HG02763 (cell line): Measurements from ENCODE around the gene ADGRL3.
"Not testable (repeated sequence)": the region's sequence is repeated elsewhere in the genome, so short reads cannot be mapped to it uniquely, and the experiment has no call there.

Experiments
- ATAC-seq: cut with Tn5 transposase; IDR thresholded peaks from one replicate; pipeline ENCODE4 v1.9.1; 2021; ENCODE audit warnings: mild to moderate bottlenecking, moderate library complexity; ENCODE audit not compliant: unreplicated experiment

Gene ADGRL3

DNA sequence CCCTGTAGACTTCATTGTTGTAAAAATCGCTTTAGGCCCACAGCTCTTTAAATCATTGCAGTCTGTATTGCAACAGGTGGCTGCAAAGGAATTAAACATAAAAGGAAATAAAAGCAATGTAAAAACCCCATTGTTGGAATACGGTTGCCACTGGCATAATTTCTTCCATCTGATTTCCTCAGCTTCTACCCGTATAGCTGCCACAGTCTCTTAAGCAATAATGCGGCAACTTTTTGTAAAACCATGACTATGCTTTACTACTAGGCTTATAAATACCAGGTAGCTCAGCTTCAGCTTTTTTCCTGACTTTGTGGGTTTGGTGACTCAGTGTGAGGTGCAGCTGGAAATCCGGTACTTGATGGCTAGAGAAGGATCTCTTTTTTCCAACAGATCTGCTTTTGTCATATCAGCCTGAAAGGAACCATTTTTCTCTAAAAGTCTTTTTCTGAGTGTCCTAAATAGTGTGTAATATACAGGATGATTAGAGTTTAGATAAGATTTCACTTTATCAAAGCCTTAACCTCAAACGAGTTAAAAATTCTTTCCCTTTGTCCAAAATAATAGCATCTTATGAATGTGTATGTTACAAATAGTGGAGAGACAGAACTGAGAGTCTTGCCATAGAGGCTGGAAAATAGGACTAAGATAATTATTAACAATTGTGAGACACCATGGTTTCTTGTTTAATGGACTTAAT is 268.0 kb downstream of the ADGRL3 start:
- ATAC-seq = no peak

DNA sequence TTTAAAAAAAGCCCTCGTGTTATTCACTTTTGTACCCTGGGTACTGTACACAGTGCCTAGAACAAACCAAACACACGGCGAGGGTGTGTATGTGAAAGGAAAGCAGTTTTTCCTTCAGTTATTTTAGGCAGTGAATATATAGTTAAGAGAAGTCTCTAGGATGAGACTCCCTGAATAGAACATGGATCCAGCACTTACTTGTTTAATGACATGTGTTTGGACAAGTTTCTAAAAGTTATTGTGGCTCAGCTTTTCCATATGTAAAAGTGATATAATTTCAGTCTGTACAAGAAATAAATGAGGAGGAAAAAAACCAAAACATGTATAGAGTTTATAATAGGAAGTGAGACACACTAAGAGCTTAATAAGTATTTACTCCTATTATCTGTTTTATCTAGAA is 273.2 kb downstream of the ADGRL3 start:
- ATAC-seq = no peak

DNA sequence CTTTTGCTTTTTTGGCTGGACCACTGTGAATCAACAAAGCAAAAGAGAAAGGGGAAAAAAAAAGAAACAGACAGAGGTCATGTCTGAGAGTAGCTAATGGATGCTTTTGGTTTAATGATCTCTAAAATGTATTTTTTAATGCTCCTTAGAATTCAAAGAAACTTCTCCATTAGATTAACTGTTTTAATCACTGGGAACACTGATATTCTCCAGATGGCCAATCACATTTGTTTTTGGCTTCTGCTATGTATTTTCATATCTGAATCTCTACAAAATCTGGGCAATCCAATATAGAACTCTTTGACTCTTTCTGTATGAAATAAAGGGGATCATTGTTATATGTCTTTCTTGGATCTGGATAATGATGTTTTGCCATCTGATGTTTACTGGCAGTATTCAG is 278.2 kb downstream of the ADGRL3 start:
- ATAC-seq = no peak

DNA sequence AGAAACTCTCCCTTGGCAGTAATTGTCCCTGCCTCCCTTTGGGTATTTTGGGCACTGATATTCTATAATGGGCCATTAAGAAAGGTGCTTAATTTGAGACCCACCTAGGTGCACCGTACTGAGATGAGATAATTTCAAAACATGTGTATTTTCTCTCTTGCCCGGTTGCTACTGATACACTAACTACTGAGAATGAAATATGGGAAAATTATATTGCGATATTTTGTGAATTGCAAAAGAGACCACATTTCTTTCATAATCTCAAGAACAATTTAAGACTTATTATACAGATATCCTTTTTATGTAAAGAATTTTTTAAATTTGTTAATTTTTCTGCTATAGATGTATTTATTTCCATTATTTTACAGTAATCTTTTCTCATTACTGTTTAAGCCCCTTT is 284.9 kb downstream of the ADGRL3 start:
- no peak for ATAC-seq

DNA sequence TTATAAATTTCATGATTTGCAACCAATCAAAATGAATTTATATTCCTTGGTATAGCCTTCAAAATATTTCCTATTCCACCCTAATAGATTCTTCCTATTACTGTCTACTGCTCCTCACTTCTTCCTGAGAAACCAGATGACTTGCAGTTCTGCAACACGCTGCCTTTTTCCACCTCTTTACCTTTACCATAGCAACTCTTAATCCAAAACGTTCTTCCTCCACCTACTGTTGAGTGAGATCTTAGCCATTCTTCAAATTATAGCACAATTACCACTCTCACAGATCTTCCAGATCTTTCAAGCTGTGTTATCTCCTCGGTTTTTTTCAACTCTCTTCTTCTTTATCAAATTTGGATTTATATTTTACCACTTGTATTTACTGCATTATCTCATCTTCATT is 289.8 kb downstream of the ADGRL3 start:
- no peak for ATAC-seq

DNA sequence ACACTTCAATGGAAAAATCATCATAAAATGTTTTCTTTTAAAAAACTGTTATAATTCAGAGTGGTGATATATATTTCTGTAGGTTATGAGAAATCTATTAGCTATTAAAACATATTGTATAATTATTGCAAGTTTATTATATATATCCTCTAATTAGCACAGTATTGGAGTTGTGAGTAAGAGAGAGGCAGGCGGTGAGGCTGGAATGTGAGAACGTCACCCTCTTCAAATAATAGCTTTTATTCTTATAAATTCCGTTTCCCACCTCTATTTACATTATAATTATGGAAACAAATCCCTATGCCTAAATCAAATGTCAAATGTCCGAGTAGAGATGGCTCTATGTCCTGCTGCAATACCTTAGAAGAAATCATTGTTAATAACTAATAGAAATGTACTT is 292.9 kb downstream of the ADGRL3 start:
- no peak for ATAC-seq

DNA sequence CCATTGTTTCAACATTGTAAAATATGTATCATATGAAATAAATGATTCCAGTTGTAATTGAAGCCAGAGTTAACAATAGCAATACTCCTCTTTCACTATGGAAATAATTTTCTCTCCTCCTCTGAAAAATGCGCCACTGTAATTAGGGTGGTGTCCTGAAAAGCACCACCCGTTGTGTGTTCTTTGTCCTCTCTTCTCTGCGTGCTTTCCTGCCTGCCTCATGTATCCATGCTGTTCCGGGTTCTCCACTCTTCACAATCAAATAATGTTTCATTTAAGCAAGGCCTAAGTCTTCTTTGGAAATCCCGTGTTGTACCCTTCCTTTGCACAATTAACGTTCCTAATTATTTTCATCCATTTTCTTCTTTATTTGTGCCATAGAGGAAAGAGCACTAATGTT is 293.3 kb downstream of the ADGRL3 start:
- no peak for ATAC-seq

DNA sequence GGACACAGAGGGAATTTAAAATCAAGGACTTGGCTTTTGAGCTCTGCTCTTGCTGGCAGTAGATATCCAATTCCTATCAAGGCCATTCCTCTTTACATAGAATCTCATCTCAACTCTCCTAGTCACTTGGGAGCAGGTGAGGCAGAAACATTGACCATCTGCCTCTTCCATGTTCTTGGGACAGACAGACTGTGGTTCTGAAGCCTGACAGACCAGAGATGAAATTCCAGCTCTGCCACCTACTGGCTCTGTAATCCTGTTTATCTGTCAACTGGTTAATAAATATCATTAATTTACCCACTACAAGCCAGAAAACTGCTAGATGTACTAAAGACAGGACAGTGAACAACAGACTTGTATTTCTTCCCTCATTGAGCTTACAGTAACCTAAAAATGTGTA is 300.8 kb downstream of the ADGRL3 start:
- no peak for ATAC-seq

DNA sequence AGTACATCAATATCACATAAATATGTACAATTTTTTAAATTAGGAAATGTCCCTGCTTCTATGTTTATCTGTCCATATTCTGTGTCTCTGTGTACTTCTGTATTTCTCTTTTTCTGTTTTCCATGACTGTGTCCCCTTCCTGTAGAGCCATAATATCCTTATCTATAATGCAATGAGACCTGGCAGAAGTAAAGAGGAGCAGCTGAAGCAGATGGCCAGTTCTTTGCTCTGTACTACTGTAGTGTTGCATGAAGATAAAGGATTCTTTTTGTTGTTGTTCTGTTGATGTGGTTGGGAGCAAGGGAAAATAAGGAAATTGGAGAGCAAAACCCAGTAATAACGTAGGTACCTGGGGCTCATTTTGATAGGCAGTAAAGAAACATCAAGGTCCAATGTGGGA is 301.7 kb downstream of the ADGRL3 start:
- no peak for ATAC-seq

DNA sequence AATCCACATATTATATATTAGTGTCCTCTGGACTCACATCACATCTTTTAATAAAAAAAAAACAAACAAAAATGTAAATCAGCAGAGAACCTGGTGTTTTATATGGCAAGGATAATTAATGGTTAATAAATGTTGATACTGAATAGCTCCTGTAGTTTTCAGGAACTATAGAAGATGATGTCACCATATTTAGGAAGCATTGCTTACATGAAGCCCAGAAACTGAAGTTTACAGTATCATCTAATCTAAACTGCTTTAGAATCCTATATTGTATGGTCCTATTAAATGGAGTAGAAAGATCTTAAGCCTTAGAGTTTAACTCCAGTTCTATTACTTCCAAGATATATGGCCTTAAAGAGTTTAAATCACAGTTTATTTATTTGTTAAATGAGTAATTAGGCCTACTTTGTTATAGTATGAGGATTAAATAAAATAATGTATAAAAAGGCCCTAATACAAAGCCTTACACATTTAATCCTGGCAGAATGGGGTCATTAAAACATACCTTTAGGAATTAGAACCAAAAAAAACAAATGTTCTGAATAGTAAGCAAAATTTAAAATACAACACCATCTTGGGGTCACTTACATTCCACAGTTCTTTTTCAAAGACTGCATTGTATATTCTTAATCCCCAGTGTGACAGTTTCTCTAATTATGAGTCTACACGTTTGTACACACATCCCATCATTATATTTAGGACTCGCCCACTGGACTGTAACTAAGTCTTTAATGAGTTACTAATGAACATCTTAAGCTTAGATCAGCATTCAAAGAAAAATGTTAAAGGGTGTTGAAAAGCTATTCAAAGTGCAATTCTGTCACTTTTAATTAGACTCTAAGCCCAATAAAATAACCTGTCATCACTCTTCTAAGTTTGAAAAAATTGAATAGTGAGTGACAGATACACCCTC is 305.9 kb downstream of the ADGRL3 start:
- ATAC-seq = no peak

DNA sequence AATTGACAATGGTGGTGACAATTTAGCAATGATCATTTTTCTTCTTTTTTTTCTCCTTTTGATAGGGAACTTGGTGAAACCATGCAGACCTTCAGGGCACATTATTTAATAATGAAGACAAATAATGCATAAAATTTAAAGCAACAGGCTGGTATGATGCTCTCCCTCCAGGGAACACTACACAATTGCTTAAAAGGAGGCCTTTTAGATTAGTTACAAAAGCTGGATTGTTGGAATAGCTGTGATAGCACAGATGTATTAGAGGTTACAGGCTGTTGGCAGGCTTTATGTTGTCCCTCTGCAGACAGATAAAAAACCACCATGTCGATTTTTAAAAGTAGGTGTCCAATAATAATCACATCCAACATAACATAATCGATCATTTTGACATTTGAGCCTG is 307.0 kb downstream of the ADGRL3 start:
- ATAC-seq = no peak

DNA sequence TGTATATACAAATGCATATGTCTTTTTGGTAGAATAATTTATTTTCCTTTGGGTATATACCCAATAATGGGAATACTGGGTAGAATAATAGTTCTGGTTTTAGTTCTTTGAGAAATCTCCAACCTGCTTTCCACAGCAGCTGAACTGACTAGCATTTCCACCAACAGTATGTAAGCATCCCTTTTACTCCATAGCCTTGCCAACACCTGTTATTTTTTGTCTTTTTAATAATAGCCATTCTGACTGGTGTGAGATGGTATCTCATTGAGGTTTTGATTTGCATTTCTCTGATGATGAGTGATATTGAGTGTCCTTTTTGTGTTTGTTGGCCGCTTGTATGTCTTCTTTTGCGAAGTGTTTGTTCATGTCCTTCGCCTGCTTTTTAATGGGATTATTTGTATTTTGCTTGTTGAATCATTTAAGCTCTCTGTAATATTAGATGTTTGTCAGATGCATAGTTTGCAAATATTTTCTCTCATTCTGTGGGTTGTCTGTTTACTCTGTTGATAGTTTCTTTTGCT is 309.7 kb downstream of the ADGRL3 start:
- ATAC-seq = not testable (repeated sequence)

DNA sequence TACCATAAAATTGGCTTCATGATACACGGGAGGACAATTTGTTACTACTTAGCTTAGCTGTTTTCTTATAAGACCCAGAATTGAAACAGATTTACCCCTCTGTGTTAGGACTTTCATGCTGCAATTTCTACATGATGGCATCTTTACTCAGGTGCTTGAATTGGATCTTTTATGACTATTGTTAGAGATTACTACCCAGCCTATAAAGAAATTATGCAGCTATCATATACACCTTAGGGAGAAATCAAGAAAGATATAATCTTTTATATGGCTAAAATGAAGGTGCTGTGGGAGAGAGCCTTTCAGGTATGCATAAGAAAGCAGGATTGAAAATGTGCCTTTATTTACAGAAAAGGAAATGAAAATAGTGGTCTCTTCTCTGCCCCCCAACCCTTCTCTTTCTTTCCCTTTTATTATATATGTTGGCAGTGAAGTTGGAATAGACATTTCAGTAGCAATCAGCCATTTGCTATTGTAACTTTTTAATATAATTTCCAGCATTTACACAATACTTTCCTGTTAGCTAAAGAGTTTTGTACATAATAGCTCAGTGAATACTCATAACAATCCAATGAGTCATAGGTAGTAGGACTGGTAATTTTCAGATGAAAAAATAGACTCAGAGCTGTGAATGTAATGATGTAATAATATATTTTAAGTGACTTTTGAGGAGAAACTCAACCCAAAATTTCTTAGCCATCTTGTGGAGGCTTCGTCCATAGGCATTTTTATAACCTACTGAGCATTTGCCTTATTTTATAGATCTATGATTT is 311.8 kb downstream of the ADGRL3 start:
- ATAC-seq = no peak

DNA sequence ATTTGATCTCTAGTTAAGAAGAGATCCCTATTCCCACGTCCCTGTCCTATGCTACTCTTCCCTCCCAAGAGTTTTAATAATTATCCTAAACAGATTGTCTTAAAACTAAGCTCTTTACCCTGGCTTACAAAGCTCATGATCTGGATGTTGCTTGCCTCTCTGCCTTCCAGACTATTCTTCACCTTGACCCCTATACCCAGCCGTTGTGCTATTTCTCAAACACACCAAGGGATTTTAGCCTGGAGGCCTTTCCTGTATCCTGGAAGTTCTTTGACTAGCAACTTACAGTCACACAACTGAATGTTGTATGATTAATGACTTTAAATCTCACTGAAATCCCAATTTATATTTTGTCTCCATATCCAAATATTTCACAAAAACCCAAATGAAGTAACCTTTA is 314.9 kb downstream of the ADGRL3 start:
- no peak for ATAC-seq

DNA sequence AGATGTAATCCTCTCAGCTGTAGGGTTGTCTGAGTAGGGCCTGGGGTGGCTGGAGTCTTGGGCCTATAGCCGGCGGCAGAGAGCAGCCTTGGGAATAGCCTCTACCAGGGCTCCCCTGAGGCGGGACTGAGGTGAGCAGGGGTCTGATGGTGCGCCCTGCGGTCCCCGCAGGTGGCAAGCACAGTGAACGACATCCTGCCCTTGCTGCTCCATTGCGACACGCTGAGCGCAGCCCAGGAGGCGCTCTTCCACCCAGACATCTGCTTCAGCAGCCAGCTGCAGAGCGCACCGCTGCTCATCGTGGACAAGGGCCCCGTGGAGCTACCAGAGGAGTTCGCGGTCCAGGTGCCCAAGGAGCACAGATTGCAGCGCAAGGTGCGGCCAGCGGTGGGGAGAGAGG is 317.0 kb downstream of the ADGRL3 start:
- ATAC-seq = no peak

DNA sequence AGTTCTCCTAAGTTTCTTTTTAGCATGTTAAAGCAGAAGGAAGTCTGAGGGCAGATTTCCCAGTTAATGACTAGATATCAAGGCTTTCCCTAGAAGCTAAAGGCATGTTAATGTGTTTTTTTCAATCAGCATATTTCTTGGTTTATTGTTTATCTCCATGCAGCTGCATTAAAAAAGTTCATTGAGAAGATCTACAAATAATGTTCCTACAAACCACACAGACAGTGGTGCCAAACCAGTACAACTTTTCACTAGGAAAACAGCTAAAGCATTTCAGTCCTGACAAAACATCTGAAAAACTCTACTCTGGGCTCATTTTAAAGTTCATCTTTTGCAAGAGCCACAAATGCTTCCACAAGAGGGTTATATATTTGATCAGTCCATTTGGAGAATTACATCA is 320.0 kb downstream of the ADGRL3 start:
- no peak for ATAC-seq

DNA sequence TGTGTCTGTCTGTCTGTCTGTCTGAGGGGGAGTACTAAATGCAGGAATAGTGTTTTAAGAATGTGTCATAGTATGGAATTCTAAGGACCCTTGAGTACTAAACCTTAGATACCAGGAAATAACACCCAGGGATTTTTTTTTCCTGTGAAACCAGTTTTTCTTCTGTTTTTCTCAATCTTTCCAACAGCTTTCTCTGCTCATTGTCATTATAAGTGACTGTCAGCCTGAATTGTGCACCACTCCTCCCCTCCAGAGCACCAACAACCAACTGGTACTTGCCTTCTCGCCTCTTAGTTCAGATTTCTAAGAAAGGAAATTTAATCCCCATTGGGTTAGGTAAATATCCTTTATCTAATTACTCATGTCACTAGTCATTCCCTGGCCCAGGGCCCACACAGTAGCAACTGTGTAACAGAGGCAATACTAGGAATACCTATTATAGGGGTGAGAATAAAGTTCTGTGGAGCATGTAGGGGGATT is 320.6 kb downstream of the ADGRL3 start:
- ATAC-seq = no peak

DNA sequence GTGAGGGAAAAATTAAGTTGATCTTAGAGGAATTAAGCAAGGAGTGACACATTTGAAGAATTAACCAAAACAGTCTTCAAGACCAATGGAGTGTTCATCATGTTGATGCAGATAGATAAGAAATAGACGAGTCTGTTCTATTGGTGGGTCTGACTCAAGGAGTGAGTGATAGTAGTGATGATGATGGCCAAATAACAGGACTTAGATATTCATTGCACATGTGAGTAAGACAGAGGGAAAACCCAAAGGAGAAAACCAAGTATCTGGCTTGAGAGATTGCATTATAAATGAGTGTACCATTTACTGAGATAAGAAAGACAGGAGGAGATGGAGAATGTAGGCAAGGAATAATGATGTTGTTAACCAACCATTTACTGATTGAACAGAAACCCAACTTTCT is 321.3 kb downstream of the ADGRL3 start:
- ATAC-seq = no peak

DNA sequence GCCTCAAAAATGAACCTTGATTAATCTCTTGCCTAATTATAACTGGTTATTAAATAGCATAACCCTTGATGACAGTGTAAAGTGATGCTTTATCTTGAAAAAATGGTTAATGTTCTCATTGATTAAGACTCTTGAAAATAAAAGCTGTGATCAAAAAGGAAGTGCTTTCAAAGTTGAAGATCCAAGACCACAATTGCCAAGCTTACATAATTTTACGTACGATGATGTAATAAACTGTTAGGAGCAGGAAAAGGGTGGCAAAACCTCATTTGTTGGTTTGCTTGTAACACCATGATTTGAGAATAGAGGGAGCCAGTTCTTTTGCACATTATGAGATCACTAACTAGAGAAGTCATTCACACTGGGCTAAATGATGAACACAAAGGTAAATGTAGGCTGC is 322.2 kb downstream of the ADGRL3 start:
- ATAC-seq = no peak

DNA sequence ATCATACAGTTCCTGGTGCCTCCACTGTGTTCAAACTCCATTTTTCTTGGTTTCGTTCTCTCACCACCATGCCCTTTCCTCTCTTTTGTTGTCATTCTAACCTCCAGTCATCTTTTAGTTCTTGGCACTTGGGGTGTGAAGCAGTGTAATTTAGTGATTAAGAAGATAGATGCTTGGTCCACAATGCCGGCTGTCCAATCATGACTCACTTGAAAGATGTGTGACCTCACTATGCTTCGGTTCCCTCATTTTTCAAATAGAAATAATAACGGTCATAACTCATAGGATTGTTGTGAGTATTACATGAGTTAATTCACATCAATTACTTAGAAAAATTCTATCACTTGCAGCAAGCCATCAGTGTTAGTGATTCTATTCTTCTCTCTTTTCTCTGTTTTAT is 327.8 kb downstream of the ADGRL3 start:
- no peak for ATAC-seq

DNA sequence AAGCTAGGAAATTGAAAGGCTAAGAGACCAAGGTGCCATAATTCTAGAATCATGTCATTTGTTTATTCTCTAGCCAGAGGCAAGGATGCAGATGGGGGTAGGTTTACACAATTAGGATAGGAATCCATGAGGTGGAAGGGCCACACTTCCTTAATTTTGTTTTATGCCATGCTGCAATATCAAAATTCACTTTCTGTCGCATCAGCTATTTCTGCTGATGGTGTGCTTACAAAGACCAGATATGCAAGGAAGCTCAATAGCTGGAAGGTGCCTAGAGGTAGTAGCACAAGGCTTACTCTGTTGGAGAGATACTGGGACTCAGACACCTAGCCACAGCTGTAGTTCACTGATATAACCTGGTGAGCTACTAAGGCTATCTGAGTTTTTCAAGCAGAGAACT is 328.5 kb downstream of the ADGRL3 start:
- ATAC-seq = no peak
